NT2/D1 (cell line): ENCODE data around the gene PRDM11.
A peak's percentile ranks its signal among the peaks of the same experiment; 100 is the strongest.

Experiments used
- DNase-seq: peaks from one replicate; pipeline ENCODE4 v3.0.0-alpha.2; 2011; ENCODE audit warnings: low read depth, low spot score
- H3K27me3 ChIP-seq: 2 replicates; pipeline ENCODE4 v1.6.0; 2011; ENCODE audit warnings: mild to moderate bottlenecking; ENCODE audit not compliant: insufficient read length, insufficient read depth
- H3K36me3 ChIP-seq: 2 replicates; pipeline ENCODE4 v1.6.1; 2011; ENCODE audit warnings: mild to moderate bottlenecking, low read length, mixed read lengths; ENCODE audit not compliant: insufficient read depth, insufficient read length
- H3K4me1 ChIP-seq: 2 replicates; pipeline ENCODE4 v1.5.1; 2011; ENCODE audit not compliant: insufficient read depth, insufficient read length
- H3K4me3 ChIP-seq: 2 replicates; pipeline ENCODE4 v1.5.1; 2011; ENCODE audit warnings: low read depth; ENCODE audit not compliant: insufficient read length
- H3K9ac ChIP-seq: 2 replicates; pipeline ENCODE4 v1.6.0; 2011; ENCODE audit warnings: low read depth; ENCODE audit not compliant: insufficient read length
- H3K9me3 ChIP-seq: 2 replicates; pipeline ENCODE4 v1.5.1; 2011; ENCODE audit warnings: mild to moderate bottlenecking, low read length; ENCODE audit not compliant: insufficient read depth
- SUZ12 ChIP-seq: IDR thresholded peaks from 2 replicates; pipeline ENCODE4 v1.6.1; 2011; ENCODE audit not compliant: insufficient read length, insufficient read depth; ENCODE audit errors: extremely low read depth
- YY1 ChIP-seq: IDR thresholded peaks from 2 replicates; pipeline ENCODE4 v1.6.1; 2011; ENCODE audit not compliant: insufficient read length, insufficient read depth
- ZNF274 ChIP-seq: IDR thresholded peaks from 2 replicates; pipeline ENCODE4 v1.6.1; 2011; ENCODE audit warnings: mild to moderate bottlenecking, low read depth, low read length

PRDM11 gene

GRCh38 chr11:45264839-45265515, 118.5 kb downstream of the PRDM11 start:
- TF ChIP-seq SUZ12: no peak
- no peak for TF ChIP-seq YY1
- TF ChIP-seq ZNF274: 0 out of 2 replicates have a peak, but pooled peaks have one; percentile 18
- no peaks in the 10 kb centered on the region for H3K9me3 ChIP-seq
- peaks cover 7% of the 10 kb centered on the region for H3K4me1 ChIP-seq
- no peaks in the 10 kb centered on the region for H3K36me3 ChIP-seq
- H3K4me3 ChIP-seq: no peak overlapping the region
- no peaks in the 10 kb centered on the region for H3K27me3 ChIP-seq
- no peak overlapping the region for H3K9ac ChIP-seq
- no peak for DNase-seq

GRCh38 chr11:45265969-45266675, 119.7 kb downstream of the PRDM11 start:
- no peaks in the 10 kb centered on the region for H3K27me3 ChIP-seq
- H3K4me1 ChIP-seq: no peaks in the 10 kb centered on the region
- no peaks in the 10 kb centered on the region for H3K36me3 ChIP-seq
- H3K9me3 ChIP-seq: no peaks in the 10 kb centered on the region
- TF ChIP-seq YY1: no peak
- TF ChIP-seq SUZ12: no peak
- no peak for TF ChIP-seq ZNF274
- no peak overlapping the region for H3K9ac ChIP-seq
- no peak overlapping the region for H3K4me3 ChIP-seq
- DNase-seq: no peak

- DNase-seq: no peak
- TF ChIP-seq YY1 (no peak), ZNF274 (no peak), SUZ12 (no peak)
- no peaks in the 10 kb centered on the region for H3K36me3 ChIP-seq
- H3K4me1 ChIP-seq: no peaks in the 10 kb centered on the region
- no peaks in the 10 kb centered on the region for H3K27me3 ChIP-seq
- no peaks in the 10 kb centered on the region for H3K9me3 ChIP-seq
- no peak overlapping the region for H3K4me3 ChIP-seq
- no peak overlapping the region for H3K9ac ChIP-seq
Observed at GRCh38 chr11:45266676-45267020, 120.2 kb downstream of the PRDM11 start.

GRCh38 chr11:45267052-45267451, 120.6 kb downstream of the PRDM11 start:
- TF ChIP-seq ZNF274 (no peak), SUZ12 (no peak), YY1 (no peak)
- DNase-seq: no peak
- no peaks in the 10 kb centered on the region for H3K4me1 ChIP-seq
- H3K4me3 ChIP-seq: no peak overlapping the region
- no peaks in the 10 kb centered on the region for H3K36me3 ChIP-seq
- no peaks in the 10 kb centered on the region for H3K27me3 ChIP-seq
- H3K9ac ChIP-seq: no peak overlapping the region
- no peaks in the 10 kb centered on the region for H3K9me3 ChIP-seq

GRCh38 chr11:45267652-45268299, 121.3 kb downstream of the PRDM11 start:
- no peaks in the 10 kb centered on the region for H3K4me1 ChIP-seq
- no peak for DNase-seq
- no peaks in the 10 kb centered on the region for H3K36me3 ChIP-seq
- no peaks in the 10 kb centered on the region for H3K27me3 ChIP-seq
- H3K9me3 ChIP-seq: no peaks in the 10 kb centered on the region
- no peak overlapping the region for H3K4me3 ChIP-seq
- TF ChIP-seq ZNF274: no peak
- TF ChIP-seq YY1: no peak
- no peak for TF ChIP-seq SUZ12
- no peak overlapping the region for H3K9ac ChIP-seq

GRCh38 chr11:45269678-45270077, 123.2 kb downstream of the PRDM11 start:
- H3K27me3 ChIP-seq: no peaks in the 10 kb centered on the region
- H3K36me3 ChIP-seq: no peaks in the 10 kb centered on the region
- H3K9ac ChIP-seq: no peak overlapping the region
- H3K4me1 ChIP-seq: no peaks in the 10 kb centered on the region
- TF ChIP-seq SUZ12: no peak
- no peak for TF ChIP-seq ZNF274
- TF ChIP-seq YY1: no peak
- DNase-seq: no peak
- H3K9me3 ChIP-seq: no peaks in the 10 kb centered on the region
- H3K4me3 ChIP-seq: no peak overlapping the region

GRCh38 chr11:45270946-45271716, 124.7 kb downstream of the PRDM11 start:
- H3K27me3 ChIP-seq: peaks cover 2% of the 10 kb centered on the region
- no peaks in the 10 kb centered on the region for H3K9me3 ChIP-seq
- no peak overlapping the region for H3K9ac ChIP-seq
- TF ChIP-seq SUZ12 (no peak), YY1 (no peak), ZNF274 (no peak)
- DNase-seq: no peak
- no peak overlapping the region for H3K4me3 ChIP-seq
- no peaks in the 10 kb centered on the region for H3K4me1 ChIP-seq
- H3K36me3 ChIP-seq: no peaks in the 10 kb centered on the region
